Astrocyte of the cerebellum (primary cell): ENCODE results near the gene KCNIP4.
"Not testable (repeated sequence)": the region's sequence is repeated elsewhere in the genome, so short reads cannot be mapped to it uniquely, and the experiment has no call there.

Source experiments
- DNase-seq: peaks from one replicate; pipeline ENCODE4 v3.0.0-alpha.2; 2011; ENCODE audit warnings: low read depth
- H3K4me3 ChIP-seq: 2 replicates; pipeline ENCODE4 v1.5.1; 2011; ENCODE audit warnings: mild to moderate bottlenecking, low read depth, low read length, moderate library complexity
- in situ Hi-C: cut with HindIII; loops from 2 replicates; pipeline ENCODE4 v1.10.0; 2017; ENCODE audit warnings: low sequenced_read_pairs
- TF ChIP-seq, protein P1 (sequence below): IDR thresholded peaks from 2 replicates; pipeline ENCODE4 v1.5.1; 2012; ENCODE audit warnings: low read length, low read depth, moderate library complexity, mild to moderate bottlenecking; ENCODE audit errors: missing control alignments

Gene KCNIP4

DNA sequence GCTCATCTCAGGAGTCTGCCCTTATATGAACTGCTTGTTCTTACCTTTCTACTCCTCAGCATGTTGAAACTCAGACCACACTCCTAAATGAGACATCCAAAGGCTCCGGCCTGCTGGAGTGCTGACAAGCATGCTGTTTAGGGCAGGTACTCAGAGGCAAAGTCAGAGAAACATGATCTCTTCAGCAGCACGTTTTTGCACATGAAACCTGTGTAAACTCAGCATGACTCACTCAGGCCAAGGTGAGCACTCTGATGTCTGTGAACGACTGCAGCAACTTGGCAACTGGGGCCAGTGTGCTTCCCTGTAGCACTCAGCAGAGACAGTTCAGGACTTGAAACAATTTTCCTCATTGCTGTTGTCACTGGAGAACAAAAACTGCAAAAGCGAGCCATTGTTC is 1138.8 kb downstream of the KCNIP4 start:
- in situ Hi-C loops: no loop called here
- H3K4me3 ChIP-seq: no peak overlapping the region
- TF ChIP-seq, protein P1, sequence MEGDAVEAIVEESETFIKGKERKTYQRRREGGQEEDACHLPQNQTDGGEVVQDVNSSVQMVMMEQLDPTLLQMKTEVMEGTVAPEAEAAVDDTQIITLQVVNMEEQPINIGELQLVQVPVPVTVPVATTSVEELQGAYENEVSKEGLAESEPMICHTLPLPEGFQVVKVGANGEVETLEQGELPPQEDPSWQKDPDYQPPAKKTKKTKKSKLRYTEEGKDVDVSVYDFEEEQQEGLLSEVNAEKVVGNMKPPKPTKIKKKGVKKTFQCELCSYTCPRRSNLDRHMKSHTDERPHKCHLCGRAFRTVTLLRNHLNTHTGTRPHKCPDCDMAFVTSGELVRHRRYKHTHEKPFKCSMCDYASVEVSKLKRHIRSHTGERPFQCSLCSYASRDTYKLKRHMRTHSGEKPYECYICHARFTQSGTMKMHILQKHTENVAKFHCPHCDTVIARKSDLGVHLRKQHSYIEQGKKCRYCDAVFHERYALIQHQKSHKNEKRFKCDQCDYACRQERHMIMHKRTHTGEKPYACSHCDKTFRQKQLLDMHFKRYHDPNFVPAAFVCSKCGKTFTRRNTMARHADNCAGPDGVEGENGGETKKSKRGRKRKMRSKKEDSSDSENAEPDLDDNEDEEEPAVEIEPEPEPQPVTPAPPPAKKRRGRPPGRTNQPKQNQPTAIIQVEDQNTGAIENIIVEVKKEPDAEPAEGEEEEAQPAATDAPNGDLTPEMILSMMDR: no peak
- no peak for DNase-seq

DNA sequence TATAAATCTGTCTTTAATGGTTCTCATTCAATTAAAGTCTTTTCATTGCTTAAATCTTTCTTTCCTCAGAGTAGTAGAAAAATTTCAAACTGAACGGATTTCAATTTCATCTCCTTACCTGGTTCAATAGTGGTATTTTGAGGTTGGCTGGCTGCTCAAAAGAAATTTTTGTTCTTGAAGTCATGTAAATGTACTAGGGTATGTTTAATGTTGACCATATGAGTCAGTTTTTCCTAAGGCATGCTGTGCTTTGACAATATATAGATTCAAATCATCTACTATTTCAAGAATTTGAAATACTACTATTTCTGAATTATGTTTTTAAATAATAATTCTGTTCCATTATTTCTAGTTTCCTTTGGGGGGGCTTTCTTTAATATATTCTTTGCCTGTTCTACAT is 1142.9 kb downstream of the KCNIP4 start:
- H3K4me3 ChIP-seq: no peak overlapping the region
- in situ Hi-C loops: no loop called here
- TF ChIP-seq, protein P1: no peak
- no peak for DNase-seq

DNA sequence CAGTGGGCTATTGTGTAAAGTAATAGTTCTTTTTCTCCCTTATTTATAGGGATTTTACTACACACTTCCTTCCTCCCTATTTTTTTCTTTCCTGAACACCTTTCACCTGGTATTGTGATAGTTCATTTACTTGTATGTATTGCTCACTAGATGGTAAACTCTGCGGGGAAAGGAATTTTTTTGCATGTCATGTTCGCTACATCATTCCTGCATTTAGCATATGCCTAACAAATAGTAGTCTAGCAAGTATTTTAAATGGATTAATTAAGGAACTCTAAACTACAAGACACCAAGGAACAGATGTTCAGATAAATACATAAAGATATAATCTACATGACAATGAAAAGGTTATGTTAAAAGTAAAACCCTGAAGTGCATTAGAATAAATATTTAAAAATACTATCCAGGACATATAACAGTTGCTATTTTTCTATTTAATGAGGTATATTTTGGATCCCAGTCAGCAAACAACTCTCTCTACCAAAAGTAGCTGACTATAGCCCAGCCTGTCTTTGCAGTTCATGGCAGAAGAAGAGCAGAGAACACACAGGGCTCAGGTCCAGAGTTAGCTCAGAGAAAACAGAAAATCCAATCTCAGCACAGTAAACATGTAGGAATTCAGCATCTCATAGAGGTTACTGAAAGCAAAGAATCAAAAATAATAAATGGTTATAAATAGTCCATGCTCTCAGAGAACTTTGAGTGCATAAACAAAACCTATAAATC is 1160.5 kb downstream of the KCNIP4 start:
- TF ChIP-seq, protein P1: no peak
- no peak overlapping the region for H3K4me3 ChIP-seq
- DNase-seq: no peak
- in situ Hi-C loops: no loop called here

DNA sequence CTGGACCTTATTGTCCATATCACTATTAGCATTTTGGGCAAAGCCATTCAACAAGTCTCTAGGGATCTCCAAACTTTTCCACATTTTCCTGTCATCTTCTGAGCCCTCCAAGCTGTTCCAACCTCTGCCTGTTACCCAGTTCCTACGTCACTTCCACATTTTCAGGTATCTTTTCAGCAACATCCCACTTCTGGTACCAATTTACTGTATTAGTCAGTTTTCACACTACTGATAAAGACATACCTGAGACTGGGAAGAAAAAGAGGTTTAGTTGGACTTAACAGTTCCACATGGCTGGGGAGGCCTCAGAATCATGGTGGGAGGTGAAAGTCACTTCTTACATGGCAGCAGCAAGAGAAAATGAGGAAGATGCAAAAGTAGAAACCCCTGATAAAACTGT is 1165.4 kb downstream of the KCNIP4 start:
- H3K4me3 ChIP-seq, DNase-seq, in situ Hi-C loops: not testable (repeated sequence)

DNA sequence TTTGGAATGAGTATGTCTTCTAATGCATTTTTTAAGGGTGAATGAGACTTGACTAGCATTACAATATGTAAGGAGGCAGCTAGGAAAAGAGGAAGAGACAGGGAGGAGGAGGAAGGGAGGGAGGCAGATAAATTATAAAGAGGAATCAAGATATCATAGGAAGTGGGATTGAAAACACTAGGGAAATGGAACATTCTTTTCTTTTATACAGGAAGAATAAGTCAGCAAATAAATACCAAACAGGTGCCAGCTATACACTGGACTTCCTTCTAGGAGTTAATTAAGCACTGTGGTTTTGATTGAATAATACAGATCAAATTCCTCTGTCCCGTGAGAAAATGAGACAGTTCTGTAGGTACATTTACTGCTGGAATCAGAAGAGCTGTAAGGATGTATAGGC is 1169.7 kb downstream of the KCNIP4 start:
- DNase-seq: no peak
- TF ChIP-seq, protein P1: no peak
- in situ Hi-C loops: no loop called here
- no peak overlapping the region for H3K4me3 ChIP-seq

DNA sequence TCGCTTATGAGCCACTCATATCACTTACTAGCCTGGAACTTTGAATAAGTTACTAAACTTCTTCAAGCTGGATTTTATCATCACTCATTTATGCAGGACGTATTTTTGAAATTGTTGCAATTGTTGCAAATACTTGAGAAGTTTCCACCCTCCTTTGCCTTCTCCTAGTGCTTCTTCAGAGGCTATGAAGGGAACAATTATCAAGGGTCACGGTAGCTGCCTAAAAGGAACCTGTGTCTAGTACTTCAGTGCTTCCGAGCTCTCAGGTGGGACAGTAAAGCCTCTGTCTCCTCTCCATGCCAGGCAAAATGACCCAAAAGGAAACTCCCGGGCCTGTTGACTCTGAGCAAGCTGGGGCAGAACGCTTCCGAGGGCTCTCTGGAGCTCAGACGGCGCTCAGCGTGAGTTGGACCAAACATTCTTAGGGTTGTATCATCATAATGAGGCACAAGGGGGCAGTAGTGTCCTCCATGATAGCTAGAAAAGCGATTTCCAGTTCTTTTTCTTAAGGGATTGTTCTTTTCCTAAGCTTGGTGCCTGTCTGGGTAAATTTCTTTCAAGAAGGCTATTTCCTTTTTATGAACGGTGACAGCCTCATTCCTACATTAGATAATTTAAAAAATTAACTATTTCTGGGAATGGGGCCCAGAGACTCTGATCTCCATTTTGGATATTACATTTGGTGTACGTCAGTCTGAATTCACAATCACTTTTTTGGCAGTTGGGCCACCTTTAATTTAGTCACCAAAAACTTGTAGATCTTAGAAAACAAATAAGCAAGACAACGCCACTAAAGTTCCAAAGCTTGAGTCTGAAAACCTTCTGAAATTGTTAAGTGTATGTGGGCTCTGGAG is 1175.2 kb downstream of the KCNIP4 start:
- TF ChIP-seq, protein P1: peak; percentile 76
- in situ Hi-C loops: loop anchor here (25.0 kb wide), 1 partner anchor 364 kb away; no protein-coding TSS in a partner anchor
- peak; percentile 44 for DNase-seq
- no peak overlapping the region for H3K4me3 ChIP-seq

DNA sequence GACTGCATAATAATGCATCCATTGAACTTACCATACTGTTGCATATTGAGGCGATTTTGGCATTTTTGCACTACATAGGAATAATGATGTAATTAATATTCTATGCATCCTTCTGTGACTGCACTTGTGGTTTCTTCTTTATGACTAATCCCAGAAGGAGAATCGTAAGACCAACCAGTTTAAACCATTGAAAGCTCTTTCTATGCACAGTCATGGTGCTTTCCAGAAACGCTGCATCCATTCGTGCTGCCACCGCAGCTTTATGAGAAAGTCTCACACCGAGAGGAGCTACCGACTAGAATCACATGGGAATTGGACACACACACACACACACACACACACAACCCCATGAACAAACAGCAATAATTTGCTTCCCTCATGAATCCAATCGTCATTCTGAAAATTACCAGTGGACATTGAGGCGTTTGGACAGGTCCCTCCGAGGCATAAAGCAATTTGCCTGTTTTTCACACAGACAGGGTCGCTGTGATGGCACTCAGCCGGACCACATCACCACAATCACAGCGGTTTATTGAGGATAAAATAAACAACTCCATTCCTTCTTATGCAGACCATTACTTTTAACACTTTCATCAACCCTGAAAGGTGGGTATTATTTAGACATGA is 1184.1 kb downstream of the KCNIP4 start:
- TF ChIP-seq, protein P1: no peak
- no peak overlapping the region for H3K4me3 ChIP-seq
- no peak for DNase-seq
- in situ Hi-C loops: loop anchor here (25.0 kb wide), 1 partner anchor 373 kb away; no protein-coding TSS in a partner anchor
